GM23338 (cell line): ENCODE data around the gene ABCF3.

ENCODE experiments used
- CREB1 ChIP-seq: fragments of 250-450 bp; sonication (Bioruptor Pico); IDR thresholded peaks from 2 replicates; pipeline ENCODE4 v1.5.0; 2020; ENCODE audit warnings: low read depth, mild to moderate bottlenecking, moderate library complexity
- CTCF ChIP-seq, 2 experiments: fragments of 200-600 bp in 1 of 2; sonication (generic) in 1 of 2; conservative IDR thresholded peaks; 2 replicates each; pipeline versions ENCODE4 v1.5.1 to v1.6.1; 2016 to 2017; ENCODE audit warnings: antibody characterized with exemption in 2 of 2, low read depth in 2 of 2, mild to moderate bottlenecking in 2 of 2, moderate library complexity in 1 of 2
- EZH2 ChIP-seq: fragments of 200-600 bp; sonication (generic); IDR thresholded peaks from one replicate; pipeline ENCODE4 v1.8.0; 2017; ENCODE audit warnings: antibody characterized with exemption, mild to moderate bottlenecking, low read depth; ENCODE audit not compliant: unreplicated experiment
- JUNB ChIP-seq: IDR thresholded peaks from one replicate; pipeline ENCODE4 v1.6.1; 2016; ENCODE audit warnings: antibody characterized with exemption; ENCODE audit not compliant: unreplicated experiment
- REST ChIP-seq: IDR thresholded peaks from one replicate; pipeline ENCODE4 v1.6.1; 2018; ENCODE audit warnings: antibody characterized with exemption; ENCODE audit not compliant: unreplicated experiment
- STAT1 ChIP-seq: IDR thresholded peaks from one replicate; pipeline ENCODE4 v1.6.1; 2016; ENCODE audit warnings: antibody characterized with exemption; ENCODE audit not compliant: unreplicated experiment

- TF ChIP-seq JUNB (no peak), CTCF (conservative IDR thresholded peaks at IDR 0.05; ENCODE audit: low read depth in 2 of 2) (no peak), CREB1 (CRISPR knock-in tag) (no peak), REST (no peak), STAT1 (no peak), EZH2 (no peak)
Observed at GRCh38 chr3:184168363-184169120, 17.5 kb upstream of the ABCF3 start.
